ENCODE results near the gene SEH1L. TPM values are rescaled to one million over a fixed set of nuclear protein-coding genes. Genes with fewer than 3 reads are reported as not detected.

The SEH1L gene
- 15.0 and 33.1 TPM in 2 replicates for total RNA-seq

GRCh38 chr18:12947285-12948049 is at the start of gene SEH1L:
Gene SEH1L, plus strand, starts transcription at chr18:12948011. Its CDS starts 111 bp downstream, at chr18:12948122.

GRCh38 chr18:12990967-12991820 is 43.4 kb downstream of the SEH1L start, which contains the start of gene CEP192:
Gene CEP192, plus strand, starts transcription at chr18:12991362. Its CDS starts 8,063 bp downstream, at chr18:12999425.

Other genes with a start within 250 kb of the SEH1L start
- gene CEP76, start 245.3 kb upstream of the SEH1L start, total RNA-seq = 5.3 and 7.6 TPM in 2 replicates
- gene PSMG2, start 245.0 kb upstream of the SEH1L start, total RNA-seq = 87.4 and 89.5 TPM in 2 replicates
- 29.2 and 38.3 TPM in 2 replicates for gene PTPN2, start 63.8 kb upstream of the SEH1L start, total RNA-seq
- 13.4 and 17.6 TPM in 2 replicates for gene CEP192, start 43.4 kb downstream of the SEH1L start, total RNA-seq

Data from epithelial cell of alveolus of lung (primary cell).